ENCODE results near the gene ZNF25.
"Not testable (repeated sequence)": the region's sequence is repeated elsewhere in the genome, so short reads cannot be mapped to it uniquely, and the experiment has no call there.

ZNF25 gene

GRCh38 chr10:37947526-37947925 lies 28.9 kb downstream of the ZNF25 start:
- H3K4me3 ChIP-seq (replicated peaks; ENCODE audit: low read depth, low read length): no peak overlapping the region
- TF ChIP-seq CTCF (IDR thresholded peaks at IDR 0.05; ENCODE audit: low read length, missing control alignments): no peak
- no peak for DNase-seq (ENCODE audit: low read depth)

GRCh38 chr10:37937864-37938263 lies 38.6 kb downstream of the ZNF25 start:
- no peak overlapping the region for H3K4me3 ChIP-seq (replicated peaks; ENCODE audit: low read depth, low read length)
- DNase-seq (ENCODE audit: low read depth): no peak
- no peak for TF ChIP-seq CTCF (IDR thresholded peaks at IDR 0.05; ENCODE audit: low read length, missing control alignments)

GRCh38 chr10:37934791-37935190 lies 41.7 kb downstream of the ZNF25 start:
- DNase-seq (ENCODE audit: low read depth): no peak
- no peak for TF ChIP-seq CTCF (IDR thresholded peaks at IDR 0.05; ENCODE audit: low read length, missing control alignments)
- H3K4me3 ChIP-seq (replicated peaks; ENCODE audit: low read depth, low read length): no peak overlapping the region

GRCh38 chr10:37930423-37930822 lies 46.0 kb downstream of the ZNF25 start:
- H3K4me3 ChIP-seq (replicated peaks; ENCODE audit: low read depth, low read length): no peak overlapping the region
- DNase-seq (ENCODE audit: low read depth): no peak
- TF ChIP-seq CTCF (IDR thresholded peaks at IDR 0.05; ENCODE audit: low read length, missing control alignments): no peak

- H3K4me3 ChIP-seq (replicated peaks; ENCODE audit: low read depth, low read length); DNase-seq (ENCODE audit: low read depth): not testable (repeated sequence)
These were observed 68.3 kb downstream of the ZNF25 start for GRCh38 chr10:37908165-37908564.

GRCh38 chr10:37906382-37906781 lies 70.1 kb downstream of the ZNF25 start:
- no peak overlapping the region for H3K4me3 ChIP-seq (replicated peaks; ENCODE audit: low read depth, low read length)
- no peak for TF ChIP-seq CTCF (IDR thresholded peaks at IDR 0.05; ENCODE audit: low read length, missing control alignments)
- no peak for DNase-seq (ENCODE audit: low read depth)
